ENCODE measurements around the gene PGRMC2.
A peak's percentile ranks its signal among the peaks of the same experiment; 100 is the strongest.

- TF ChIP-seq CTCF (IDR thresholded peaks at IDR 0.05), result peak in 1 of 7 experiments; percentile 18
- no peak for TF ChIP-seq POLR2A (IDR thresholded peaks at IDR 0.05)
Measured at GRCh38 chr4:128307123-128307571, 19.5 kb upstream of the PGRMC2 start.

Measured in body of pancreas (tissue), 4 donors.